KOPT-K1 (cell line): ENCODE results near the gene ERCC5.

Experiments used
- H3K27ac ChIP-seq: fragments of 200-600 bp; sonication (generic); 2 replicates; pipeline ENCODE4 v1.5.1; 2016; ENCODE audit warnings: antibody characterized with exemption, mild to moderate bottlenecking, low read depth, low read length; ENCODE audit not compliant: poor library complexity, severe bottlenecking
- H3K36me3 ChIP-seq: fragments of 200-600 bp; sonication (generic); 2 replicates; pipeline ENCODE4 v1.5.1; 2017; ENCODE audit warnings: antibody characterized with exemption, mild to moderate bottlenecking, low read length, moderate library complexity; ENCODE audit not compliant: insufficient read depth
- H3K9me3 ChIP-seq: fragments of 200-600 bp; sonication (generic); 2 replicates; pipeline ENCODE4 v1.5.1; 2017; ENCODE audit warnings: antibody characterized with exemption, low read length, mild to moderate bottlenecking; ENCODE audit not compliant: insufficient read depth, poor library complexity, severe bottlenecking

Gene ERCC5

GRCh38 chr13:102862624-102863210, 16.9 kb downstream of the ERCC5 start:
- Histone ChIP-seq H3K27ac (no peak overlapping the region), H3K9me3 (no peaks in the 10 kb centered on the region), H3K36me3 (peaks cover 99% of the 10 kb centered on the region)

GRCh38 chr13:102863590-102863989, 17.8 kb downstream of the ERCC5 start:
- peaks cover 97% of the 10 kb centered on the region for H3K36me3 ChIP-seq
- no peak overlapping the region for H3K27ac ChIP-seq
- H3K9me3 ChIP-seq, result no peaks in the 10 kb centered on the region

- no peaks in the 10 kb centered on the region for H3K9me3 ChIP-seq
- H3K27ac ChIP-seq, result no peak overlapping the region
- H3K36me3 ChIP-seq, result peaks cover 94% of the 10 kb centered on the region
Measured at GRCh38 chr13:102868366-102868936, 22.6 kb downstream of the ERCC5 start.

- H3K9me3 ChIP-seq, result no peaks in the 10 kb centered on the region
- no peak overlapping the region for H3K27ac ChIP-seq
- peaks cover 94% of the 10 kb centered on the region for H3K36me3 ChIP-seq
Measured at GRCh38 chr13:102869948-102870676, 24.3 kb downstream of the ERCC5 start.

- H3K27ac ChIP-seq, result no peak overlapping the region
- no peaks in the 10 kb centered on the region for H3K9me3 ChIP-seq
- peaks cover 94% of the 10 kb centered on the region for H3K36me3 ChIP-seq
Measured at GRCh38 chr13:102870677-102871415, 25.0 kb downstream of the ERCC5 start.

GRCh38 chr13:102872131-102872530, 26.3 kb downstream of the ERCC5 start:
- H3K36me3 ChIP-seq, result peaks cover 94% of the 10 kb centered on the region
- no peak overlapping the region for H3K27ac ChIP-seq
- H3K9me3 ChIP-seq, result no peaks in the 10 kb centered on the region

GRCh38 chr13:102872531-102872930, 26.7 kb downstream of the ERCC5 start:
- Histone ChIP-seq H3K27ac (no peak overlapping the region), H3K36me3 (peaks cover 94% of the 10 kb centered on the region), H3K9me3 (no peaks in the 10 kb centered on the region)

- Histone ChIP-seq H3K36me3 (peaks cover 84% of the 10 kb centered on the region), H3K27ac (no peak overlapping the region), H3K9me3 (no peaks in the 10 kb centered on the region)
Measured at GRCh38 chr13:102873653-102874052, 27.8 kb downstream of the ERCC5 start.

- Histone ChIP-seq H3K27ac (no peak overlapping the region), H3K9me3 (no peaks in the 10 kb centered on the region), H3K36me3 (peaks cover 70% of the 10 kb centered on the region)
Measured at GRCh38 chr13:102875256-102875655, 29.4 kb downstream of the ERCC5 start.

- H3K36me3 ChIP-seq, result peaks cover 52% of the 10 kb centered on the region
- H3K27ac ChIP-seq, result no peak overlapping the region
- H3K9me3 ChIP-seq, result no peaks in the 10 kb centered on the region
Measured at GRCh38 chr13:102877303-102877702, 31.5 kb downstream of the ERCC5 start.

- Histone ChIP-seq H3K9me3 (no peaks in the 10 kb centered on the region), H3K27ac (no peak overlapping the region), H3K36me3 (peaks cover 40% of the 10 kb centered on the region)
Measured at GRCh38 chr13:102878481-102878880, 32.6 kb downstream of the ERCC5 start.

GRCh38 chr13:102879793-102880499, 34.1 kb downstream of the ERCC5 start:
- Histone ChIP-seq H3K9me3 (no peaks in the 10 kb centered on the region), H3K36me3 (peaks cover 25% of the 10 kb centered on the region), H3K27ac (no peak overlapping the region)

GRCh38 chr13:102881819-102882686, 36.2 kb downstream of the ERCC5 start:
- no peaks in the 10 kb centered on the region for H3K9me3 ChIP-seq
- H3K27ac ChIP-seq, result no peak overlapping the region
- peaks cover 4% of the 10 kb centered on the region; the same call in 1 of the 2 replicates for H3K36me3 ChIP-seq

GRCh38 chr13:102892503-102892902, 46.7 kb downstream of the ERCC5 start:
- H3K27ac ChIP-seq, result no peak overlapping the region
- no peaks in the 10 kb centered on the region for H3K36me3 ChIP-seq
- no peaks in the 10 kb centered on the region for H3K9me3 ChIP-seq
